Lower lobe of right lung (tissue), 2 donors: ENCODE data around the gene RPS8. TPM values are rescaled to one million over a fixed set of nuclear protein-coding genes. Genes with fewer than 3 reads are reported as not detected.
"Not testable (repeated sequence)": the region's sequence is repeated elsewhere in the genome, so short reads cannot be mapped to it uniquely, and the experiment has no call there.

Experiments
- ATAC-seq, 2 donors: fragments of 200-7000 bp; cut with Tn5 transposase; one replicate each; pipeline ENCODE4 v1.9.1; 2020 to 2022; ENCODE audit warnings: mild to moderate bottlenecking in 2 of 2, moderate library complexity in 2 of 2
- DNase-seq: peaks from one replicate; pipeline ENCODE4 v3.0.0-alpha.2; 2020
- H3K27ac ChIP-seq: fragments of 200-600 bp; one replicate; pipeline ENCODE4 v1.8.0; 2022
- H3K27me3 ChIP-seq: fragments of 200-600 bp; one replicate; pipeline ENCODE4 v1.8.0; 2022; ENCODE audit warnings: low read depth
- H3K36me3 ChIP-seq: fragments of 200-600 bp; one replicate; pipeline ENCODE4 v1.8.0; 2022; ENCODE audit warnings: mild to moderate bottlenecking
- H3K4me1 ChIP-seq: fragments of 200-600 bp; one replicate; pipeline ENCODE4 v1.8.0; 2022
- H3K4me3 ChIP-seq: fragments of 200-600 bp; one replicate; pipeline ENCODE4 v1.8.0; 2022; ENCODE audit warnings: mild to moderate bottlenecking
- H3K9me3 ChIP-seq: fragments of 200-600 bp; one replicate; pipeline ENCODE4 v1.8.0; 2022
- CTCF ChIP-seq: fragments of 200-600 bp; IDR thresholded peaks from one replicate; pipeline ENCODE4 v1.8.0; 2022; ENCODE audit warnings: antibody characterized with exemption, mild to moderate bottlenecking
- intact Hi-C: fragments of 100-400 bp; cut with DNase I; formaldehyde crosslinking; loops from one replicate; pipeline ENCODE4 v1.11.0; 2022
- total RNA-seq: library from RNA; stranded (reverse); fragmentation: NEBNext Ultra II Directional; extraction: Animal tissue kit (Norgen Biotek cat#: 25700); gene quantifications from one replicate; pipeline ENCODE4 v1.2.1, GENCODE V29; 2021
- donor health status: DM: no; HTN: yes; CAD: no; lungs with severe emphysema.

The RPS8 gene
- total RNA-seq, 1 donor from 2014 or later = 1,341 TPM

DNA sequence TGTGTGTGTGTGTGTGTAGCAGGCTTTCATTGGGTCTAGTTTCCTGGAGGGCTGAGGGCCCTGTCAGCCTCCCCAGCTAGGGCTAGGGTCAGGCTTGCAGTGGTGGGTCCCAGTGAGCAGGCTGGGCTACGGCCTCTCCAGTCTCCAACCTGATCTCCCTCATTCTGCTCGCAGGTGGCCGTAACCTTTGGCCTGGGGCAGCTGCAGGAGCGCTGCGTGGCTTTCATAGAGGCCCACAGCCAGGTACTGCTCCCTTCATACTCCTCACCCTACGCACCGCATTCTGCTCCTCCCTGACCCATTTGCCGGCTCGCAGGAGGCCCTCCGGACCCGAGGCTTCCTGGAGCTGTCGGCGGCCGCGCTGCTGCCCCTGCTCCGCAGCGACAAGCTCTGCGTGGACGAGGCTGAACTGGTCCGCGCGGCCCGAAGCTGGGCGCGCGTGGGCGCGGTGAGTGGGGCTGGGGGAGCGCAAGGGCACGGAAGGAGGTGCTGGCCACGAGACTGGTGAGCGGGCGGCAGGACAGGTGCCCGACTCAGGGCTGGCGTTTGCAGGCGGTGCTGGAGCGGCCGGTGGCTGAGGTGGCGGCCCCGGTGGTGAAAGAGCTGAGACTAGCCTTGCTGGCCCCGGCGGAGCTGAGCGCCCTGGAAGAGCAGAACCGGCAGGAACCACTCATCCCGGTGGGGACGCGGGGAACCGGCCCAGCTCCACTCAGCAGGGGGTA, 37.6 kb downstream of the RPS8 start:
- Histone ChIP-seq H3K4me3 (peak overlapping the region; percentile 60), H3K27me3 (no peaks in the 10 kb centered on the region), H3K9me3 (no peaks in the 10 kb centered on the region), H3K4me1 (peaks cover 74% of the 10 kb centered on the region), H3K27ac (peak overlapping the region; percentile 89), H3K36me3 (no peaks in the 10 kb centered on the region)
- no peak for TF ChIP-seq CTCF
- ATAC-seq (peak; percentile 3 to 23), DNase-seq (peak; percentile 59)
- intact Hi-C loops = no loop called here

- H3K9me3 ChIP-seq, intact Hi-C loops, H3K4me3 ChIP-seq, H3K36me3 ChIP-seq, H3K27me3 ChIP-seq, ATAC-seq: not testable (repeated sequence)
- Histone ChIP-seq H3K27ac (peak overlapping the region; percentile 34), H3K4me1 (peaks cover 57% of the 10 kb centered on the region)
- peak; percentile 24 for DNase-seq
These were observed 40.6 kb downstream of the RPS8 start for GRCh38 chr1:44815926-44816325.

GRCh38 chr1:44817307-44817706, 42.0 kb downstream of the RPS8 start:
- H3K27me3 ChIP-seq = no peaks in the 10 kb centered on the region
- ATAC-seq = no peak

DNA sequence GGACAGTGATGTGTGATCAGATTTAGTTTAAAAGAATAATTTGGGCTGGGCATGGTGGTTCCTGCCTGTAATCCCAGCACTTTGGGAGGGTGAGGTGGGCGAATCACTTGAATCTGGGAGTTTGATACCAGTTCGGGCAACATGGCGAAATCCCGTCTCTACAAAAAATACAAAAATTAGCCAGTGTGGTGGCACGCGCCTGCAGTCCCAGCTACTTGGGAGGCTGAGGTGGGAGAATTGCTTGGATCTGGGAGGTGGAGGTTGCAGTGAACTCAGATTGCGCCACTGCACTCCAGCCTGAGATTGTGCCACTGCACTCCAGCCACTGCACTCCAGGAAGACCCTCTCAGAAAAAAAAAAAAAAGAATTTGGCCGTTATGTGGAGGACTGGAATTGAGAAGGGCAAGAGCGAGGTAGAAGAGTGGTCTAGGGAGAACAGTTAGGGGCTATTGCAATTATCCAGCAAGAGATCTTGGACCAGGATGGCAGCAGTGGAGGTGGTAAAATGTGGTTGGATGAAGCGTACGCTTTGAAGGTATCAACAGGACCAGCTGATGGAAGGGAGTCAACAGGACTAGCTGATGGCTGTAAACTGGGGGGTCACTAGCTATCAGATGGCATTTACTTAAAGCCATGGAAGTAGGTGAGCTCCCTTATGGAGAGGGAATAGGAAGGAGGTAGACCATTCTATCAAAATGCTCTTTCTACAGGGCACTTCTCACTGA, 42.6 kb downstream of the RPS8 start:
- H3K27ac ChIP-seq = no peak overlapping the region
- H3K27me3 ChIP-seq = no peaks in the 10 kb centered on the region
- no peak for TF ChIP-seq CTCF
- no peak overlapping the region for H3K4me3 ChIP-seq
- no peaks in the 10 kb centered on the region for H3K36me3 ChIP-seq
- DNase-seq (peak; percentile 10), ATAC-seq (no peak)
- intact Hi-C loops = no loop called here
- no peaks in the 10 kb centered on the region for H3K9me3 ChIP-seq
- H3K4me1 ChIP-seq = peaks cover 45% of the 10 kb centered on the region

More at GRCh38 chr1:44817307-44817706, 42.0 kb downstream of the RPS8 start:
- H3K27ac ChIP-seq = no peak overlapping the region
- H3K36me3 ChIP-seq = no peaks in the 10 kb centered on the region
- H3K9me3 ChIP-seq = no peaks in the 10 kb centered on the region
- intact Hi-C loops = no loop called here
- H3K4me3 ChIP-seq = no peak overlapping the region
- TF ChIP-seq CTCF = no peak
- peaks cover 48% of the 10 kb centered on the region for H3K4me1 ChIP-seq
- no peak for DNase-seq

DNA sequence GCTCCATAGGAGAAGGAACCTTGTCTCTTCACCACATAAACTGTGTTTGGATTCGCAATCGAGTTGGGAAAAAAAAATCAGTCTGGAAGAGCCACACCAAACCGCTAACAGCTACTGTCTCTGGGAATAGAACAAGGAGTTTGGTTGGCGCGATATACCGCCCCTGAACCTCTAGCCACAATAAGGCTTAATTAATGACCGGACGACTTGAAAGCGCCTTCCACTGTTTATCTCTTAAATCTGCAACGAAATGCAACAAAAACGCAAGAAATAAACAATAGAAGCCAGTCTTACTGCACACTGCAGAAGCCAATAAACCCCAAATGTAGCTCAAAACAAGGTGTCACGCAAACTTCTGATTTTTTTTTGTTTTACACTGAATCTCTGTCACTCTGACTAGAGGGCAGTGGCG, 43.9 kb downstream of the RPS8 start:
- Histone ChIP-seq H3K9me3 (no peaks in the 10 kb centered on the region), H3K27ac (peak overlapping the region; percentile 94), H3K27me3 (no peaks in the 10 kb centered on the region), H3K36me3 (no peaks in the 10 kb centered on the region), H3K4me1 (peaks cover 36% of the 10 kb centered on the region), H3K4me3 (peak overlapping the region; percentile 62)
- ATAC-seq (peak in 1 of 2 donors; percentile 6), DNase-seq (no peak)
- intact Hi-C loops = no loop called here
- TF ChIP-seq CTCF = no peak
